DOHH2 (cell line): ENCODE results near the gene P2RX3.

Source experiments
- H3F3A ChIP-seq: fragments of 200-600 bp; sonication (generic), shearing (Covaris generic); 2 replicates; pipeline ENCODE4 v1.6.0; 2016; ENCODE audit warnings: antibody characterized with exemption, mild to moderate bottlenecking; ENCODE audit not compliant: control insufficient read depth, insufficient read depth
- H3K27ac ChIP-seq: fragments of 200-600 bp; sonication (generic); 2 replicates; pipeline ENCODE4 v1.5.1; 2014; ENCODE audit warnings: low read depth, mild to moderate bottlenecking, low read length, moderate library complexity
- H3K27me3 ChIP-seq: fragments of 200-600 bp; sonication (generic); 2 replicates; pipeline ENCODE4 v1.6.1; 2014; ENCODE audit warnings: mild to moderate bottlenecking, low read length, mixed read lengths; ENCODE audit not compliant: control insufficient read depth
- H3K36me3 ChIP-seq: fragments of 200-600 bp; sonication (generic); 2 replicates; pipeline ENCODE4 v1.6.1; 2014; ENCODE audit warnings: mild to moderate bottlenecking, low read length, moderate library complexity, mixed read lengths; ENCODE audit not compliant: control insufficient read depth
- H3K4me1 ChIP-seq: fragments of 200-600 bp; sonication (generic); 2 replicates; pipeline ENCODE4 v1.6.1; 2014; ENCODE audit warnings: mild to moderate bottlenecking, low read length, mixed read lengths; ENCODE audit not compliant: control insufficient read depth
- H3K4me2 ChIP-seq: fragments of 200-600 bp; sonication (generic); 2 replicates; pipeline ENCODE4 v1.6.0; 2014; ENCODE audit warnings: mild to moderate bottlenecking, low read length, moderate library complexity
- H3K4me3 ChIP-seq: fragments of 200-600 bp; sonication (generic); 2 replicates; pipeline ENCODE4 v1.5.1; 2014; ENCODE audit warnings: mild to moderate bottlenecking, low read length, mixed read lengths
- H3K79me2 ChIP-seq: fragments of 200-600 bp; sonication (generic); 2 replicates; pipeline ENCODE4 v1.6.1; 2014; ENCODE audit warnings: mild to moderate bottlenecking, low read length, mixed read lengths; ENCODE audit not compliant: control insufficient read depth
- H3K9me2 ChIP-seq: fragments of 200-600 bp; sonication (generic); replicated peaks from 2 replicates; pipeline ENCODE4 v1.6.1; 2014; ENCODE audit warnings: mild to moderate bottlenecking, low read length, mixed read lengths; ENCODE audit not compliant: control insufficient read depth
- H3K9me3 ChIP-seq: fragments of 200-600 bp; sonication (generic); 2 replicates; pipeline ENCODE4 v1.6.1; 2014; ENCODE audit warnings: antibody characterized with exemption, low read length, mixed read lengths; ENCODE audit not compliant: control insufficient read depth, insufficient read depth
- H4K20me1 ChIP-seq: fragments of 200-600 bp; sonication (generic); 2 replicates; pipeline ENCODE4 v1.6.0; 2014; ENCODE audit warnings: low read depth, mild to moderate bottlenecking, antibody characterized with exemption, low read length, moderate library complexity; ENCODE audit not compliant: control insufficient read depth, insufficient read depth
- EZH2phosphoT487 ChIP-seq: fragments of 200-600 bp; sonication (generic); IDR thresholded peaks from 2 replicates; pipeline ENCODE4 v1.6.1; 2017; ENCODE audit warnings: borderline replicate concordance, mild to moderate bottlenecking, antibody characterized with exemption, low read length, moderate library complexity, mixed read lengths
- TF ChIP-seq, protein P1 (sequence below): fragments of 200-600 bp; sonication (generic); IDR thresholded peaks from one replicate; pipeline ENCODE4 v1.5.1; 2014; ENCODE audit warnings: antibody characterized with exemption, mild to moderate bottlenecking, low read depth, low read length; ENCODE audit not compliant: poor library complexity, severe bottlenecking

The P2RX3 gene

DNA sequence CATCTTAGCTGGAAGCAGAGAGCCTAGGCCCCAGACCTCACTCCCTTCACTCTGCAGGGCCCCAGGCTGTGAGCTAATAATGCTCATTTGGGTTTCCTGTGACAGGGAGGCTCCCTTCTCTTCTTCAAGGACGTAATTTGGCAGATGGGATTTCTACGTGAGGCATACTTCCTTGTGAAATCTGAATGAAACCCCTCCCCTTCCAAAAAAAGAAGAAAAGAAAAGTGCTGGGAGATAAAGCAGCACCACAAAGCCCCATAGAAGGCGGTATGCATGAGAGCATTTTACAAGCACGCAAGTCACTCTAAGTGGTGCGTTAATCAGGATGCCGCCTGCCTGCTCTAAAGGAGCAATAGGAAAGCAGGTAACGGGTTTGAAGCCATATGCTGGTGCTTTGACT, 5.7 kb downstream of the P2RX3 start:
- H3K4me1 ChIP-seq = peaks cover 6% of the 10 kb centered on the region; the same call in 1 of the 2 replicates
- no peaks in the 10 kb centered on the region for H3K9me2 ChIP-seq
- no peak overlapping the region for H3K27ac ChIP-seq
- H3K4me2 ChIP-seq = no peak overlapping the region
- no peaks in the 10 kb centered on the region for H3K79me2 ChIP-seq
- H4K20me1 ChIP-seq = no peaks in the 10 kb centered on the region
- H3K4me3 ChIP-seq = no peak overlapping the region
- H3F3A ChIP-seq = no peaks in the 10 kb centered on the region
- no peaks in the 10 kb centered on the region for H3K27me3 ChIP-seq
- H3K36me3 ChIP-seq = no peaks in the 10 kb centered on the region
- TF ChIP-seq EZH2phosphoT487 = no peak
- TF ChIP-seq, protein P1, sequence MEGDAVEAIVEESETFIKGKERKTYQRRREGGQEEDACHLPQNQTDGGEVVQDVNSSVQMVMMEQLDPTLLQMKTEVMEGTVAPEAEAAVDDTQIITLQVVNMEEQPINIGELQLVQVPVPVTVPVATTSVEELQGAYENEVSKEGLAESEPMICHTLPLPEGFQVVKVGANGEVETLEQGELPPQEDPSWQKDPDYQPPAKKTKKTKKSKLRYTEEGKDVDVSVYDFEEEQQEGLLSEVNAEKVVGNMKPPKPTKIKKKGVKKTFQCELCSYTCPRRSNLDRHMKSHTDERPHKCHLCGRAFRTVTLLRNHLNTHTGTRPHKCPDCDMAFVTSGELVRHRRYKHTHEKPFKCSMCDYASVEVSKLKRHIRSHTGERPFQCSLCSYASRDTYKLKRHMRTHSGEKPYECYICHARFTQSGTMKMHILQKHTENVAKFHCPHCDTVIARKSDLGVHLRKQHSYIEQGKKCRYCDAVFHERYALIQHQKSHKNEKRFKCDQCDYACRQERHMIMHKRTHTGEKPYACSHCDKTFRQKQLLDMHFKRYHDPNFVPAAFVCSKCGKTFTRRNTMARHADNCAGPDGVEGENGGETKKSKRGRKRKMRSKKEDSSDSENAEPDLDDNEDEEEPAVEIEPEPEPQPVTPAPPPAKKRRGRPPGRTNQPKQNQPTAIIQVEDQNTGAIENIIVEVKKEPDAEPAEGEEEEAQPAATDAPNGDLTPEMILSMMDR = no peak
- no peaks in the 10 kb centered on the region for H3K9me3 ChIP-seq

GRCh38 chr11:57344826-57345225, 6.7 kb downstream of the P2RX3 start:
- H3K9me3 ChIP-seq = no peaks in the 10 kb centered on the region
- no peaks in the 10 kb centered on the region for H3K9me2 ChIP-seq
- H4K20me1 ChIP-seq = no peaks in the 10 kb centered on the region
- H3K27ac ChIP-seq = no peak overlapping the region
- no peaks in the 10 kb centered on the region for H3K27me3 ChIP-seq
- H3K4me2 ChIP-seq = no peak overlapping the region
- H3F3A ChIP-seq = no peaks in the 10 kb centered on the region
- peaks cover 6% of the 10 kb centered on the region; the same call in 1 of the 2 replicates for H3K4me1 ChIP-seq
- TF ChIP-seq, protein P1 = no peak
- no peak for TF ChIP-seq EZH2phosphoT487
- H3K36me3 ChIP-seq = no peaks in the 10 kb centered on the region
- no peak overlapping the region for H3K4me3 ChIP-seq
- H3K79me2 ChIP-seq = no peaks in the 10 kb centered on the region

GRCh38 chr11:57345555-57346211, 7.5 kb downstream of the P2RX3 start:
- H3K9me3 ChIP-seq = no peaks in the 10 kb centered on the region
- H3K4me3 ChIP-seq = no peak overlapping the region
- H4K20me1 ChIP-seq = no peaks in the 10 kb centered on the region
- no peaks in the 10 kb centered on the region for H3K36me3 ChIP-seq
- peaks cover 6% of the 10 kb centered on the region; the same call in 1 of the 2 replicates for H3K4me1 ChIP-seq
- H3K9me2 ChIP-seq = no peaks in the 10 kb centered on the region
- H3K27me3 ChIP-seq = no peaks in the 10 kb centered on the region
- no peaks in the 10 kb centered on the region for H3K79me2 ChIP-seq
- no peak overlapping the region for H3K4me2 ChIP-seq
- no peak for TF ChIP-seq EZH2phosphoT487
- TF ChIP-seq, protein P1 = peak; percentile 77
- H3F3A ChIP-seq = no peaks in the 10 kb centered on the region
- H3K27ac ChIP-seq = no peak overlapping the region
